Activated T-helper 2 cell treated with anti-CD3 and anti-CD28 coated beads, Interferon-gamma antibody, Interleukin-2, Interleukin-4, amounts not matched to agents 10 μg/mL and 5 μg/mL and 100 μg/mL, durations not matched to agents 14 hours and 24 hours and 36 hours (primary cell): ENCODE results near the gene DEPDC4. TPM values are rescaled to one million over a fixed set of nuclear protein-coding genes. Genes with fewer than 3 reads are reported as not detected.

Experiments used
- DNase-seq: peaks from one replicate; pipeline ENCODE4 v3.0.0; 2021; ENCODE audit warnings: low spot score
- H3K27ac Mint-ChIP-seq: one replicate; pipeline ENCODE4 v1.8.0; 2021; ENCODE audit warnings: mixed read lengths
- H3K27me3 Mint-ChIP-seq: one replicate; pipeline ENCODE4 v1.8.0; 2021; ENCODE audit warnings: low read depth, mixed read lengths
- H3K36me3 Mint-ChIP-seq: one replicate; pipeline ENCODE4 v1.8.0; 2021; ENCODE audit warnings: low read depth, mixed read lengths
- H3K4me1 Mint-ChIP-seq: one replicate; pipeline ENCODE4 v1.8.0; 2021; ENCODE audit warnings: low read depth, mixed read lengths
- H3K4me3 Mint-ChIP-seq: one replicate; pipeline ENCODE4 v1.8.0; 2021; ENCODE audit warnings: low read depth, mild to moderate bottlenecking, moderate library complexity, mixed read lengths
- H3K9me3 Mint-ChIP-seq: one replicate; pipeline ENCODE4 v1.8.0; 2021; ENCODE audit warnings: mixed read lengths
- intact Hi-C: fragments of 100-400 bp; cut with micrococcal nuclease; formaldehyde crosslinking; loops from one replicate; pipeline ENCODE4 v1.15.1; 2023
- total RNA-seq: library from RNA; stranded (reverse); gene quantifications from 2 replicates; pipeline ENCODE4 v1.2.3, GENCODE V29; 2022

Gene DEPDC4
- total RNA-seq, 1 donor from 2014 or later, result 1.8 TPM

- Mint-ChIP-seq H3K27me3 (no peaks in the 10 kb centered on the region), H3K4me1 (peaks cover 20% of the 10 kb centered on the region), H3K27ac (peak within 1 kb of the TSS; percentile 100), H3K4me3 (peak within 1 kb of the TSS; percentile 98), H3K36me3 (peaks cover 11% of the 10 kb centered on the region), H3K9me3 (no peaks in the 10 kb centered on the region)
- intact Hi-C loops, result loop anchor here (1.0 to 5.0 kb wide), 6 partner anchors 16 to 1608 kb away; partner anchors contain the start of genes APAF1, BLTP3B, DEPDC4 and IKBIP
- DNase-seq, result peak; percentile 95
Observed at GRCh38 chr12:100200463-100201181, 66.3 kb downstream of the DEPDC4 start, which contains the start of gene ACTR6. TSS of gene ACTR6 (plus strand) at chr12:100200815. CDS start at chr12:100200852, 37 bp downstream.

GRCh38 chr12:100199347-100200149 lies 67.3 kb downstream of the DEPDC4 start:
- Mint-ChIP-seq H3K9me3 (no peaks in the 10 kb centered on the region), H3K36me3 (peaks cover 20% of the 10 kb centered on the region), H3K27me3 (no peaks in the 10 kb centered on the region), H3K27ac (peak overlapping the region; percentile 100), H3K4me3 (peak overlapping the region; percentile 98), H3K4me1 (peaks cover 20% of the 10 kb centered on the region)
- DNase-seq, result peak; percentile 78
- intact Hi-C loops, result loop anchor here (1.0 to 5.0 kb wide), 7 partner anchors 15 to 1607 kb away; partner anchors contain the start of genes APAF1, BLTP3B, DEPDC4 and IKBIP

- intact Hi-C loops, result loop anchor here (5.0 kb wide), 1 partner anchor 37 kb away; no protein-coding TSS in a partner anchor
- Mint-ChIP-seq H3K27ac (peak overlapping the region; percentile 88), H3K4me3 (peak overlapping the region; percentile 98), H3K4me1 (peaks cover 20% of the 10 kb centered on the region), H3K36me3 (peaks cover 25% of the 10 kb centered on the region), H3K27me3 (no peaks in the 10 kb centered on the region), H3K9me3 (no peaks in the 10 kb centered on the region)
- no peak for DNase-seq
Observed at GRCh38 chr12:100199023-100199346, 67.9 kb downstream of the DEPDC4 start.

- Mint-ChIP-seq H3K4me1 (peaks cover 17% of the 10 kb centered on the region), H3K4me3 (no peak overlapping the region), H3K36me3 (peaks cover 31% of the 10 kb centered on the region), H3K27ac (no peak overlapping the region), H3K27me3 (no peaks in the 10 kb centered on the region), H3K9me3 (no peaks in the 10 kb centered on the region)
- no peak for DNase-seq
- intact Hi-C loops, result loop anchor here (5.0 kb wide), 1 partner anchor 35 kb away; no protein-coding TSS in a partner anchor
Observed at GRCh38 chr12:100197486-100197885, 69.4 kb downstream of the DEPDC4 start.

- no peak overlapping the region for H3K27ac Mint-ChIP-seq
- H3K4me1 Mint-ChIP-seq, result peaks cover 11% of the 10 kb centered on the region
- H3K36me3 Mint-ChIP-seq, result peaks cover 53% of the 10 kb centered on the region
- no peaks in the 10 kb centered on the region for H3K9me3 Mint-ChIP-seq
- H3K4me3 Mint-ChIP-seq, result no peak overlapping the region
- no peak for DNase-seq
- intact Hi-C loops, result no loop called here
- H3K27me3 Mint-ChIP-seq, result no peaks in the 10 kb centered on the region
Observed at GRCh38 chr12:100193085-100193484, 73.8 kb downstream of the DEPDC4 start.

Other genes starting within 250 kb of the DEPDC4 start
- gene BLTP3B, start 124.2 kb downstream of the DEPDC4 start, total RNA-seq, result 69.0 and 73.2 TPM in 2 replicates
- gene ACTR6, start 66.3 kb downstream of the DEPDC4 start, total RNA-seq, result 40.4 and 42.1 TPM in 2 replicates
- gene SCYL2, start 98 bp upstream of the DEPDC4 start, total RNA-seq, result 31.8 and 34.5 TPM in 2 replicates
- not detected in 2 replicates for gene SLC17A8, start 90.0 kb upstream of the DEPDC4 start, total RNA-seq
- gene NR1H4, start 206.8 kb upstream of the DEPDC4 start, total RNA-seq, result not detected in 2 replicates